GM10266 (cell line): ENCODE data around the gene ST8SIA3.

ENCODE experiments used
- DNase-seq: peaks from one replicate; pipeline ENCODE4 v3.0.0; 2012; ENCODE audit errors: extremely low spot score
- TF ChIP-seq, protein P1 (sequence below): IDR thresholded peaks from 2 replicates; pipeline ENCODE4 v1.5.1; 2012; ENCODE audit warnings: mild to moderate bottlenecking, low read depth; ENCODE audit not compliant: control insufficient read depth, insufficient read depth; ENCODE audit errors: missing control alignments

Gene ST8SIA3, protein sequence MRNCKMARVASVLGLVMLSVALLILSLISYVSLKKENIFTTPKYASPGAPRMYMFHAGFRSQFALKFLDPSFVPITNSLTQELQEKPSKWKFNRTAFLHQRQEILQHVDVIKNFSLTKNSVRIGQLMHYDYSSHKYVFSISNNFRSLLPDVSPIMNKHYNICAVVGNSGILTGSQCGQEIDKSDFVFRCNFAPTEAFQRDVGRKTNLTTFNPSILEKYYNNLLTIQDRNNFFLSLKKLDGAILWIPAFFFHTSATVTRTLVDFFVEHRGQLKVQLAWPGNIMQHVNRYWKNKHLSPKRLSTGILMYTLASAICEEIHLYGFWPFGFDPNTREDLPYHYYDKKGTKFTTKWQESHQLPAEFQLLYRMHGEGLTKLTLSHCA

DNA sequence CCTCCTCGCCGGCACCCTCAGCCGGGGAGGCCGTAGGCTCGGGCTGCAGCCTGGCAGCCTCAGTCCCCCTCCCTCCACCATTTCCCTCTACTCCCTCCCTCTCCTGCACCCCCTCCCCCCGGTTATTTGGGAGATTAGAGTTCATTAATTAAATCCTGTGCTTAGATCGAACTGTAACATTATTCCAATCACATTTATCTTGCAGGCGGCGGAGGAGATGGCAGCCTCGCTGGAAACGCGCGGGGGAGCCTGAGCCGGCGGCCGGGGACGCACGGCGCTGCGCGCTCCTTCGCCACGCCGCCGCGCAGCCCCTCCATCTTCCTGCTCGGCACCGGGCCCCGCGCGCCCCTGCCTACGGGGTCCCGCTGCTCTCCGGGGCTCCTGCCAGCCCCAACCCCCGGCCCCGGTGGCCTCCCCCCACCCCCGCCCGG, at the start of gene ST8SIA3:
TSS of gene ST8SIA3 (plus strand) at position 287 of the 431 bp plus-strand sequence. CDS start 290 bp downstream, outside the sequence.
- DNase-seq = no peak
- TF ChIP-seq, protein P1, sequence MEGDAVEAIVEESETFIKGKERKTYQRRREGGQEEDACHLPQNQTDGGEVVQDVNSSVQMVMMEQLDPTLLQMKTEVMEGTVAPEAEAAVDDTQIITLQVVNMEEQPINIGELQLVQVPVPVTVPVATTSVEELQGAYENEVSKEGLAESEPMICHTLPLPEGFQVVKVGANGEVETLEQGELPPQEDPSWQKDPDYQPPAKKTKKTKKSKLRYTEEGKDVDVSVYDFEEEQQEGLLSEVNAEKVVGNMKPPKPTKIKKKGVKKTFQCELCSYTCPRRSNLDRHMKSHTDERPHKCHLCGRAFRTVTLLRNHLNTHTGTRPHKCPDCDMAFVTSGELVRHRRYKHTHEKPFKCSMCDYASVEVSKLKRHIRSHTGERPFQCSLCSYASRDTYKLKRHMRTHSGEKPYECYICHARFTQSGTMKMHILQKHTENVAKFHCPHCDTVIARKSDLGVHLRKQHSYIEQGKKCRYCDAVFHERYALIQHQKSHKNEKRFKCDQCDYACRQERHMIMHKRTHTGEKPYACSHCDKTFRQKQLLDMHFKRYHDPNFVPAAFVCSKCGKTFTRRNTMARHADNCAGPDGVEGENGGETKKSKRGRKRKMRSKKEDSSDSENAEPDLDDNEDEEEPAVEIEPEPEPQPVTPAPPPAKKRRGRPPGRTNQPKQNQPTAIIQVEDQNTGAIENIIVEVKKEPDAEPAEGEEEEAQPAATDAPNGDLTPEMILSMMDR = no peak

DNA sequence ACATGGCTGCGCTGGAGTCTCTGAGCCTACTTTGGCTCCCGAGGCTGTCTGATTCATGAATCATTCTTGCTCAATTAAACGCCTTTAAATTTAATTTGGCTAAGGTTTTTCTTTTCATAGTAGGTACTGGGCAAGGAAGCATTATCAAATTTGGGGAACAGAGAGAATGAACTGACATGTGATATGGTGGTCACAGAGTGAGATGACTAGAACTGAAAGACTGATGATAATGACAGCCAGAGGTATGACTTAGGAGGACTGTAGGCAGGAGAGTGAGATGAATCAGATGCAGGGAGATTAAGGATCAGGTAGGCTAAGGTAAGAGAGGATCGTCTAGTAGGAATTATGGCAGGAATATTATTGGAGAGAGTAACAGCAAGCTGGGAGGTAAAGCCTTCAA, 40.9 kb upstream of the ST8SIA3 start:
- TF ChIP-seq, protein P1 = no peak
- no peak for DNase-seq

DNA sequence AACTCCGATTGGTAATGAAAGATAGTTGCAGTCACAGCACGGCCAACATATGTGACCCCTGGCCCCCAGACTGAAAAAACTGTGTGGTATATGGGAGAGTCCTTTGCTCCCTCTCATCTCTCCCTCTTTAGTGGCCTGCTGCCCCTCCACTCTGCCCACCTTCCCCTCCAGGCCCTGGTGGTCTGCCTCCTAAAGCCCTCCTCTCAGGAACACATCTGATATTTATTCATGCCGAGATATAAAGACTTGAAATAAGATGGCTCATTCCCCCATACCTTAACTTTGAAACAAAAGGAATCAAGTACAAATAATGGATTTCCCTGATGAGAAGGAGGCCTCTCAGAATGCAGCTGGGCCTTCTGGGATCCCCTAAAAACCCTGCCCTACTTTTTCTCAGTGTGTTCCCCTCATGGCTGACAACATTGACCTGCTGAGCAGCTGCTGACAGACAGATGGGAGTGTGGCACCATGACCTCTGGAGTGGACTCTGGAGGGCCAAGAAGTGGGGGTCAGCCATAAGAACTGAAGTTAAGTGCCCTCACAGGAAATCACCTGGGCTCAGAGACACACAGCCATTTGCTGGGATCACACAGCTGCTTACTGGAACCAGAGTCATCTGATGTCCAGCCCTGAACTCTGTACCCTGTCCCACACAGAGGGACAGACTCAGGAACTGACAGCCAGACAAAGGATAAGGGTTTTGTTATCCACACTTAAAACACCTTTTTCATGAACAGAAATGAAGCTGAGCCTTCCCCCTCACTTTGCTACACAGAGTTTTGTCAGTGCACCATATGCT, 39.8 kb upstream of the ST8SIA3 start:
- TF ChIP-seq, protein P1 = no peak
- no peak for DNase-seq

DNA sequence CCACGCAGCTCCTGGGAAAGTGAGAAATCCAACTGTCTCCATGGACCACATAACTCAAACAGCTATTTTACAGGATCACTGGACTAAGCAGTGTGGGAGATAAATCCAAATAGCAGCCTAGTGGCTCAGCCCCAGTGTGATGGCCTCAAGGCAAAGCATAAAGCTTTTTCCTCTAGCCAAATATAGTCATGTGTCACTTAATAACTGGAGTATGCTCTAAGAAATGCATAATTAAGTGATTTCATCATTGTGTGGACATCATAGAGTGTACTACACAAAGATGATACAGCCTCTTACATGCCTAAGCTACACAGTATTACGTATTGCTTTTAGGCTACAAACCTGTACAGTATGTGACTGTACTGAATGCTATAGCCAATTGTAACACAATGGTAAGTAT, 31.8 kb upstream of the ST8SIA3 start:
- TF ChIP-seq, protein P1 = no peak
- DNase-seq = no peak

DNA sequence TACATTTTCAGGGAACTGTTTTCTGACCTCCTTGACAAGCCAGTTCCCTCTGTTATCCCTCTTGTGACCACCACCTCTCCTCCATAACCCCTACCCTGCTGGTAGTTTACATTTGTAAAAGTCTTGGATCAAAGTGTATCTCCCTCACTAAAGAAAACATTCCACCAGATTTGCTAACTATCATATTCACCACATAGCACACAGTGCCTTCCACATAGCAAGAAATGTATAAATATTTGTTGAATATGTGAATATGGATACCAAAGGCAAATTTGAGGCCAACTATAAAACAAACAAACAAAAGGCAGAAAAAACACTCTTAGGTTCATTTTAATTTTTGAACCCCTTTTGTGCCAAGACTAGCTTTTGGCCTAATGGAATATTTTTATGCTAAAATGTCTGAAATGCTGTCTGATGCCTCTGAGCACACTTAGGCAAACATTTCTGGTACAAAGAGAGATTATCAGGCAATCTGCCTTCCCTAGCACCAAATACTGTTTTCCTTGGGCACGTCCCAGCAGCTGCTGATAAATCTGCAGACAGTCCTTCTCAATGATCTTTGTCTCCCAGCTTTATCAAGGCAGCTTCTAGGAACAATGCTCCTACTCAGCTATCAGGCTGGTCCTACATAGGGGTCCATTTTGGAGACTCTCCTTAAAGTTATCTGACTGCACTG, 26.7 kb upstream of the ST8SIA3 start:
- TF ChIP-seq, protein P1 = no peak
- no peak for DNase-seq

DNA sequence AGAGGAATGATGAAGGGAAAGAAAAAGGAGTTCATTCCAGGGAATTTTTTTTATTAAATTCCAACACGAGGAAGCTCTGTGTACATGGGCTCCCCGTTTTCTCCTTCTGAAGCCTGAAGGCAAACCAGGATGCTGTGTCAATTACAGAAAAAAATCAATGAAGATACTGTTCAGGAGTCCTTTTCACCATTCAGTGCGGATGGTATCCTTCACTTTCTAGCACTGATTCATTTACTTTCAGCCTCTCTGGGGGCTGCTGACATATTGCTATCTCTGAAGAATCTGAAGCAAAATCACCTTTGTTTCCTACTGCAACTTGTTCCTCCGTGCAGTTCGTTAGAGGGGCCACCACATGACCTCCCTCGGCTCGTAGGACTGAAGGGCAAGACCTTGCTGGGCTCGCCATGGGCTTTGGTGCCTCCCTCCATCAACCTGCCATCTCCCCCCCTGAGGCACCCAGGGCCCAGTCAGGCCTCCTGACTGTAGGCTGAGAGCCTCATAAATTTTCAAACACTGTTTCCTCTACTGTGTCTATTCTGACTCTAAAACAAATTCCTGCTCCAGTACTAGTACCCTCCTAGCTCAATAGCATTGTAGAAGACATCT, 25.5 kb upstream of the ST8SIA3 start:
- TF ChIP-seq, protein P1 = no peak
- DNase-seq = no peak
